Measurements from ENCODE around the gene TCP11L2.

DNA sequence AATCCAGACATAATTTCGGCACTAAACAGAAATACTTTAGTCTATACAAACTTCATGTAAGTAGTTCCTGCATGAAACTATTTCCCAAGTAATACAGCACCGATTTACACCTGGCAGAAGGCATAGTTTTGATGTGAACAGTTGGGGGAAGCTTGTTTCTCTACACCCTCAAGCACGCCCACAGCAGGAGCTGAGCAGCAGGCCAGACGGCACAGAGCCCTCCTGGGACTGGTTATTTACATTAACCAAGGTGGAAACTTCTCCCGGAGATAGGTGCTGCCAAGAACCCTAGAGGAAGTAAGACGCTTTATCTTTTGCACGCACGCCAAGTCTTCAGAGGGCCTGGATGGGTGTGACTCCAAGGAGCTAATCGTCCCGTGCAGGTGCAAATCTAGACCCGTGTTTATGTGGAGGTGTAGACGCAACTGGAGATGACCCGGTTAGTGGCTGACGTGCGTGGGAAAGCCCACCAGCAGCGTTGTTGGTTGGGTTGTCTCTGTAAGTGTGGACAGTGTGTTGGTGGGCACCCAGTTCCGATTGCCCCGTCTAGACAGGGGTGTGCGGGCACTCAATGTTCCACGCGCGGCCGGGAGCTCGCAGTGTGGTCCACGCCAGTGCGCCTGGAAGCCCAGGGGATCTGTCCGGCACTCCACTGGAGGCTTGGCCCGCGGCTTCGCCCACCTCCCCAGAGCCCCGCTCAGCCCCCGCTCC is 767 bp upstream of the TCP11L2 start:
- TF ChIP-seq, protein P1, sequence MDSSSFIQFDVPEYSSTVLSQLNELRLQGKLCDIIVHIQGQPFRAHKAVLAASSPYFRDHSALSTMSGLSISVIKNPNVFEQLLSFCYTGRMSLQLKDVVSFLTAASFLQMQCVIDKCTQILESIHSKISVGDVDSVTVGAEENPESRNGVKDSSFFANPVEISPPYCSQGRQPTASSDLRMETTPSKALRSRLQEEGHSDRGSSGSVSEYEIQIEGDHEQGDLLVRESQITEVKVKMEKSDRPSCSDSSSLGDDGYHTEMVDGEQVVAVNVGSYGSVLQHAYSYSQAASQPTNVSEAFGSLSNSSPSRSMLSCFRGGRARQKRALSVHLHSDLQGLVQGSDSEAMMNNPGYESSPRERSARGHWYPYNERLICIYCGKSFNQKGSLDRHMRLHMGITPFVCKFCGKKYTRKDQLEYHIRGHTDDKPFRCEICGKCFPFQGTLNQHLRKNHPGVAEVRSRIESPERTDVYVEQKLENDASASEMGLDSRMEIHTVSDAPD (CRISPR knock-in tag; IDR thresholded peaks at IDR 0.05), result no peak
- TF ChIP-seq GABPA (IDR thresholded peaks at IDR 0.05; ENCODE audit: low read depth, low read length) (no peak), GABPA (CRISPR knock-in tag; IDR thresholded peaks at IDR 0.05; ENCODE audit: low read depth) (no peak; the same call in 1 of the 2 replicates), SOX13 (IDR thresholded peaks at IDR 0.05) (no peak), SOX13 (CRISPR knock-in tag; conservative IDR thresholded peaks at IDR 0.05 in 1 of 2, IDR thresholded peaks at IDR 0.05 in 1 of 2) (no peak), ZNF530 (CRISPR knock-in tag; IDR thresholded peaks at IDR 0.05; ENCODE audit: low read depth) (no peak)
- TF ChIP-seq, protein P2, sequence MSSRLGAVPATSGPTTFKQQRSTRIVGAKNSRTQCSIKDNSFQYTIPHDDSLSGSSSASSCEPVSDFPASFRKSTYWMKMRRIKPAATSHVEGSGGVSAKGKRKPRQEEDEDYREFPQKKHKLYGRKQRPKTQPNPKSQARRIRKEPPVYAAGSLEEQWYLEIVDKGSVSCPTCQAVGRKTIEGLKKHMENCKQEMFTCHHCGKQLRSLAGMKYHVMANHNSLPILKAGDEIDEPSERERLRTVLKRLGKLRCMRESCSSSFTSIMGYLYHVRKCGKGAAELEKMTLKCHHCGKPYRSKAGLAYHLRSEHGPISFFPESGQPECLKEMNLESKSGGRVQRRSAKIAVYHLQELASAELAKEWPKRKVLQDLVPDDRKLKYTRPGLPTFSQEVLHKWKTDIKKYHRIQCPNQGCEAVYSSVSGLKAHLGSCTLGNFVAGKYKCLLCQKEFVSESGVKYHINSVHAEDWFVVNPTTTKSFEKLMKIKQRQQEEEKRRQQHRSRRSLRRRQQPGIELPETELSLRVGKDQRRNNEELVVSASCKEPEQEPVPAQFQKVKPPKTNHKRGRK (CRISPR knock-in tag; IDR thresholded peaks at IDR 0.05), result no peak
